Sigmoid colon (tissue), 7 donors: Measurements from ENCODE around the gene COL4A2. TPM values are rescaled to one million over a fixed set of nuclear protein-coding genes. Genes with fewer than 3 reads are reported as not detected.

ENCODE experiments used
- DNase-seq: peaks from one replicate; pipeline ENCODE4 v3.0.0-alpha.2; 2019
- H3K27ac ChIP-seq, 4 donors: fragments of 200-600 bp; sonication (generic); one replicate each; pipeline ENCODE4 v1.5.1; 2016 to 2019; ENCODE audit warnings: mild to moderate bottlenecking in 1 of 4
- H3K27me3 ChIP-seq, 3 donors: fragments of 200-600 bp; sonication (generic); one replicate each; pipeline ENCODE4 v1.5.1; 2019; ENCODE audit warnings: mild to moderate bottlenecking in 1 of 3
- H3K36me3 ChIP-seq, 4 donors: fragments of 200-600 bp; sonication (generic); one replicate each; pipeline ENCODE4 v1.5.1; 2016 to 2019
- H3K4me1 ChIP-seq, 4 donors: fragments of 200-600 bp; sonication (generic); one replicate each; pipeline ENCODE4 v1.5.1; 2017 to 2019
- H3K4me3 ChIP-seq, 4 donors: fragments of 200-600 bp; sonication (generic); one replicate each; pipeline ENCODE4 v1.5.1; 2017 to 2019; ENCODE audit warnings: mild to moderate bottlenecking in 2 of 4, moderate library complexity in 1 of 4
- H3K9me3 ChIP-seq, 4 donors: fragments of 200-600 bp in 3 of 4; sonication (generic) in 3 of 4; one replicate each; pipeline versions ENCODE4 v1.5.1 to v1.6.1; 2013 to 2019
- EP300 ChIP-seq, 4 donors: sonication (generic); formaldehyde crosslinking; IDR thresholded peaks; one replicate each; pipeline ENCODE4 v1.6.1; 2017; ENCODE audit warnings: antibody characterized with exemption in 4 of 4
- POLR2A ChIP-seq, 2 donors: fragments of 450-650 bp; IDR thresholded peaks; one replicate each; pipeline ENCODE4 v1.6.1; 2016; ENCODE audit warnings: antibody characterized with exemption in 2 of 2, mild to moderate bottlenecking in 2 of 2, moderate library complexity in 2 of 2
- POLR2AphosphoS5 ChIP-seq, 4 donors: sonication (generic); formaldehyde crosslinking; IDR thresholded peaks; one replicate each; pipeline ENCODE4 v1.6.1; 2017; ENCODE audit warnings: antibody characterized with exemption in 4 of 4
- WGBS, 2 donors: extraction: QIAGEN DNeasy Blood & Tissue Kit; methylation state at CpG; one replicate each; pipeline ENCODE4 v1.1.7; 2013; 5-methylcytosine and 5-hydroxymethylcytosine counted together
- intact Hi-C: fragments of 100-400 bp; cut with DNase I; formaldehyde crosslinking; loops from one replicate; pipeline ENCODE4 v1.15.1; 2023
- polyA plus RNA-seq, 3 donors: library from polyadenylated mRNA; stranded (reverse); fragments of 200-250 nt; gene quantifications; one replicate each; pipeline ENCODE4 v1.2.3, GENCODE V29; 2013
- total RNA-seq, 4 donors: library from RNA; depleted of rRNA; stranded (reverse); fragments of >200 nt; gene quantifications; one replicate each; pipeline ENCODE4 v1.1.0, GENCODE V29; 2016
- TF ChIP-seq, protein P1 (sequence below), 4 experiments: fragments of 450-650 bp in 3 of 4; fragments of 200-600 bp in 1 of 4; IDR thresholded peaks; one replicate each; pipeline ENCODE4 v1.5.1; 2016 to 2019; ENCODE audit warnings: antibody characterized with exemption in 4 of 4, mild to moderate bottlenecking in 3 of 4, moderate library complexity in 2 of 4
- donor health status: healthy with polysubstance abuse.
- donor health status: Bipolar disorder and iron deficiency.
- donor health status: healthy.

COL4A2 gene
- total and polyA plus RNA-seq, 7 donors: 24.0 to 1,039 (median 306) TPM

DNA sequence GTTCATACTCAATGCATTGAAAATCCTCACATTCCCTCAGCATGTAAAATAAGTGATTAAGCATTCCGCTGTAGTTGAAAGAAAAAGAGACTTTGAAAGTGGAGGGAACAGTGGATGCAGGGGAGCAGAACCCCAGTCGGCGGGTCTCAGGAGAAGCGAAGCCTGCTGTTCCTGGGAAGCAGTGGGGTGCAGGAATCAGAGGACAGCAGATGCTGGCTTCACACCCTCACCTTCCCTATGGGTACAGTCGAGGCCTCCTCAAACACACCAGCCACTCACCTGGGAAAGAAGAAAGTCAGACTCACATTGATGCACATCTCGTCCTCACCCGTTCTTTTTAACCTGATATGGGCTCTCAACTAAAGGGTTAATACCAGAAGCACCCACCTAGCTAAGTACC is 38.2 kb downstream of the COL4A2 start:
- intact Hi-C loops: no loop called here
- peaks cover 0 to 90% (median 79%) of the 10 kb centered on the region in 4 donors for H3K4me1 ChIP-seq
- no peaks in the 10 kb centered on the region for H3K36me3 ChIP-seq
- H3K27ac ChIP-seq: peak overlapping the region; percentile 88 to 100 (median 94)
- 92 to 93% methylated on average over 7 of the region's 7 CpGs for WGBS, 2 donors
- no peaks in the 10 kb centered on the region for H3K27me3 ChIP-seq
- TF ChIP-seq, protein P1, sequence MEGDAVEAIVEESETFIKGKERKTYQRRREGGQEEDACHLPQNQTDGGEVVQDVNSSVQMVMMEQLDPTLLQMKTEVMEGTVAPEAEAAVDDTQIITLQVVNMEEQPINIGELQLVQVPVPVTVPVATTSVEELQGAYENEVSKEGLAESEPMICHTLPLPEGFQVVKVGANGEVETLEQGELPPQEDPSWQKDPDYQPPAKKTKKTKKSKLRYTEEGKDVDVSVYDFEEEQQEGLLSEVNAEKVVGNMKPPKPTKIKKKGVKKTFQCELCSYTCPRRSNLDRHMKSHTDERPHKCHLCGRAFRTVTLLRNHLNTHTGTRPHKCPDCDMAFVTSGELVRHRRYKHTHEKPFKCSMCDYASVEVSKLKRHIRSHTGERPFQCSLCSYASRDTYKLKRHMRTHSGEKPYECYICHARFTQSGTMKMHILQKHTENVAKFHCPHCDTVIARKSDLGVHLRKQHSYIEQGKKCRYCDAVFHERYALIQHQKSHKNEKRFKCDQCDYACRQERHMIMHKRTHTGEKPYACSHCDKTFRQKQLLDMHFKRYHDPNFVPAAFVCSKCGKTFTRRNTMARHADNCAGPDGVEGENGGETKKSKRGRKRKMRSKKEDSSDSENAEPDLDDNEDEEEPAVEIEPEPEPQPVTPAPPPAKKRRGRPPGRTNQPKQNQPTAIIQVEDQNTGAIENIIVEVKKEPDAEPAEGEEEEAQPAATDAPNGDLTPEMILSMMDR (IDR thresholded peaks at IDR 0.05): no peak
- TF ChIP-seq POLR2AphosphoS5 (IDR thresholded peaks at IDR 0.05) (no peak), POLR2A (IDR thresholded peaks at IDR 0.05) (no peak), EP300 (IDR thresholded peaks at IDR 0.05) (no peak)
- no peak for DNase-seq
- H3K9me3 ChIP-seq: no peaks in the 10 kb centered on the region
- H3K4me3 ChIP-seq: no peak overlapping the region

- WGBS, 2 donors: 82 to 94% methylated on average over 4 of the region's 4 CpGs
- intact Hi-C loops: no loop called here
- Histone ChIP-seq H3K27me3 (no peaks in the 10 kb centered on the region), H3K4me3 (no peak overlapping the region), H3K9me3 (no peaks in the 10 kb centered on the region), H3K36me3 (no peaks in the 10 kb centered on the region), H3K4me1 (peaks cover 0 to 90% (median 79%) of the 10 kb centered on the region in 4 donors), H3K27ac (peak overlapping the region; percentile 88 to 100 (median 94))
- no peak for DNase-seq
- TF ChIP-seq, protein P1 (IDR thresholded peaks at IDR 0.05): no peak
- no peak for TF ChIP-seq EP300 (IDR thresholded peaks at IDR 0.05)
- TF ChIP-seq POLR2AphosphoS5 (IDR thresholded peaks at IDR 0.05): no peak
- TF ChIP-seq POLR2A (IDR thresholded peaks at IDR 0.05): no peak
Measured at GRCh38 chr13:110345701-110346100, 38.6 kb downstream of the COL4A2 start.

DNA sequence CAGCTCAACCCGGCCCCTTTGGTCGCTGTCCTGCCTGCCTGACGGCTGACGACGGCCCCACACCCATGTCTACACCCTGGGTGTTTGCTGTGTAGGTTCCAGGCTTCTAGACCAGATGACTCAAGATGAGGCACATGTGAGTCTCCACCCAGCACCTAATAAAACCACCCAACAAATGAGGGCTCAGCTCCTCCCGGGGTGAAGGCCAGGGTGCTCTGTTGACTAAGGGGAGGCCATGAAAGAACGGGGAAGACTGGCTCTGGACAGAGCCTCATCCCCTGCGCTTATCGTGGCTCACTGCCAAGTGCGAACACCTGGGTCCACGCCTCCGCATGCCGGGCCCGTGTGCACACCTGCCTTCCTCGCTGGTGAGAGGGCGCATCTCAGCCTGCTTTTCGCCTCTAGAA is 39.6 kb downstream of the COL4A2 start:
- intact Hi-C loops: no loop called here
- DNase-seq: no peak
- Histone ChIP-seq H3K9me3 (no peaks in the 10 kb centered on the region), H3K4me3 (no peak overlapping the region), H3K27ac (peak overlapping the region; percentile 88 to 100 (median 94)), H3K27me3 (no peaks in the 10 kb centered on the region), H3K4me1 (peaks cover 0 to 88% (median 79%) of the 10 kb centered on the region in 4 donors), H3K36me3 (no peaks in the 10 kb centered on the region)
- TF ChIP-seq EP300 (IDR thresholded peaks at IDR 0.05): no peak
- TF ChIP-seq, protein P1 (IDR thresholded peaks at IDR 0.05): no peak
- TF ChIP-seq POLR2AphosphoS5 (IDR thresholded peaks at IDR 0.05): no peak
- TF ChIP-seq POLR2A (IDR thresholded peaks at IDR 0.05): no peak
- WGBS, 2 donors: 23 to 71% methylated on average over 17 of the region's 17 CpGs

DNA sequence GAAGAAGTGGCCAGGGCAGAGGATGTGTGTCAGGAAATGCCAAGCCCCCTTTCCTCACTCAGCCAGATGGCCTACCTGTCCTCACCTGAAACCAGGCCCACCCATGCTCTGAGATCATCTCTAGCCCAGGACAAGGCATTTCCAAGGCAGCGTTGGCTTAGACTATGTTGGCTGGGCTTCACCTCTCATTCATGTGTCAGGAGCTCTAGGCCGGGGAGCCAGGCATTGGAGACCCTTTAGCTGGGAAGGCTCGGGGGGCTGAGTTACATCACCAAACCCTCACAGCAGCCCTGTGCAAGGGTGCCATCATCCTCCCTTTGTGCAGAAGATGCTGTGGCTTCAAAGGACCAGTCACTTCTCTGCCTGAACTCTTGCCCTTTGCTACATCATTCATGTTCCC is 40.0 kb downstream of the COL4A2 start:
- Histone ChIP-seq H3K9me3 (no peaks in the 10 kb centered on the region), H3K4me3 (no peak overlapping the region), H3K4me1 (peaks cover 0 to 88% (median 79%) of the 10 kb centered on the region in 4 donors), H3K36me3 (no peaks in the 10 kb centered on the region), H3K27me3 (no peaks in the 10 kb centered on the region), H3K27ac (peak overlapping the region; percentile 88 to 100 (median 94))
- WGBS, 2 donors: 26 to 75% methylated on average over 3 of the region's 3 CpGs
- intact Hi-C loops: no loop called here
- DNase-seq: no peak
- TF ChIP-seq POLR2AphosphoS5 (IDR thresholded peaks at IDR 0.05) (no peak), EP300 (IDR thresholded peaks at IDR 0.05) (no peak), POLR2A (IDR thresholded peaks at IDR 0.05) (no peak)
- TF ChIP-seq, protein P1 (IDR thresholded peaks at IDR 0.05): no peak
